ENCODE measurements around the gene MRPL57. TPM values are rescaled to one million over a fixed set of nuclear protein-coding genes. Genes with fewer than 3 reads are reported as not detected.

Gene MRPL57
- total and polyA plus RNA-seq, 2 donors from 2014 or later, result 18.3 to 47.1 TPM

GRCh38 chr13:21148557-21149258 is 27.8 kb upstream of the MRPL57 start:
- no peaks in the 10 kb centered on the region for H3K27me3 ChIP-seq (ENCODE audit: control insufficient read depth, insufficient read depth, low read length)
- peaks cover 2 to 13% (median 12%) of the 10 kb centered on the region in 3 donors for H3K36me3 ChIP-seq (ENCODE audit: control insufficient read depth in 2 of 3, insufficient read depth in 3 of 3, low read length in 3 of 3)
- no peak for TF ChIP-seq CTCF (IDR thresholded peaks at IDR 0.05; ENCODE audit: borderline replicate concordance, extremely low read depth, insufficient read depth)
- H3K9ac ChIP-seq (ENCODE audit: low read length in 3 of 3), result no peak overlapping the region
- intact Hi-C loops (cut with DNase I), result no loop called here
- H3K4me3 ChIP-seq (ENCODE audit: low read length in 3 of 3), result no peak overlapping the region
- FAIRE-seq (no peak), DNase-seq (no peak)
- no peaks in the 10 kb centered on the region for H3K9me3 ChIP-seq (ENCODE audit: control insufficient read depth in 2 of 3, insufficient read depth in 1 of 3, low read length in 3 of 3)
- H3K4me1 ChIP-seq (ENCODE audit: control insufficient read depth in 2 of 3, insufficient read depth in 2 of 3, low read depth in 1 of 3, low read length in 3 of 3), result peaks cover 0 to 4% (median 0%) of the 10 kb centered on the region in 3 donors
- H3K27ac ChIP-seq (ENCODE audit: low read depth in 2 of 2, low read length in 2 of 2), result no peak overlapping the region

GRCh38 chr13:21149568-21149967 is 26.9 kb upstream of the MRPL57 start:
- intact Hi-C loops (cut with DNase I), result no loop called here
- Histone ChIP-seq H3K9ac (ENCODE audit: low read length in 3 of 3) (no peak overlapping the region), H3K4me1 (ENCODE audit: control insufficient read depth in 2 of 3, insufficient read depth in 2 of 3, low read depth in 1 of 3, low read length in 3 of 3) (peaks cover 0 to 4% (median 0%) of the 10 kb centered on the region in 3 donors), H3K4me3 (ENCODE audit: low read length in 3 of 3) (no peak overlapping the region), H3K9me3 (ENCODE audit: control insufficient read depth in 2 of 3, insufficient read depth in 1 of 3, low read length in 3 of 3) (no peaks in the 10 kb centered on the region), H3K27me3 (ENCODE audit: control insufficient read depth, insufficient read depth, low read length) (no peaks in the 10 kb centered on the region), H3K27ac (ENCODE audit: low read depth in 2 of 2, low read length in 2 of 2) (no peak overlapping the region), H3K36me3 (ENCODE audit: control insufficient read depth in 2 of 3, insufficient read depth in 3 of 3, low read length in 3 of 3) (peaks cover 2 to 13% (median 12%) of the 10 kb centered on the region in 3 donors)
- FAIRE-seq (no peak), DNase-seq (no peak)
- TF ChIP-seq CTCF (IDR thresholded peaks at IDR 0.05; ENCODE audit: borderline replicate concordance, extremely low read depth, insufficient read depth), result no peak

- TF ChIP-seq CTCF (IDR thresholded peaks at IDR 0.05; ENCODE audit: borderline replicate concordance, extremely low read depth, insufficient read depth), result no peak
- H3K27me3 ChIP-seq (ENCODE audit: control insufficient read depth, insufficient read depth, low read length), result no peaks in the 10 kb centered on the region
- H3K4me1 ChIP-seq (ENCODE audit: control insufficient read depth in 2 of 3, insufficient read depth in 2 of 3, low read depth in 1 of 3, low read length in 3 of 3), result peaks cover 0 to 4% (median 0%) of the 10 kb centered on the region in 3 donors
- H3K9me3 ChIP-seq (ENCODE audit: control insufficient read depth in 2 of 3, insufficient read depth in 1 of 3, low read length in 3 of 3), result no peaks in the 10 kb centered on the region
- FAIRE-seq (no peak), DNase-seq (no peak)
- no peak overlapping the region for H3K27ac ChIP-seq (ENCODE audit: low read depth in 2 of 2, low read length in 2 of 2)
- H3K9ac ChIP-seq (ENCODE audit: low read length in 3 of 3), result no peak overlapping the region
- intact Hi-C loops (cut with DNase I), result no loop called here
- H3K36me3 ChIP-seq (ENCODE audit: control insufficient read depth in 2 of 3, insufficient read depth in 3 of 3, low read length in 3 of 3), result peaks cover 2 to 13% (median 12%) of the 10 kb centered on the region in 3 donors
- no peak overlapping the region for H3K4me3 ChIP-seq (ENCODE audit: low read length in 3 of 3)
These were observed 26.4 kb upstream of the MRPL57 start for GRCh38 chr13:21150013-21150412.
